ENCODE results near the gene FAM13A. TPM values are rescaled to one million over a fixed set of nuclear protein-coding genes. Genes with fewer than 3 reads are reported as not detected.

The FAM13A gene
- total and polyA plus RNA-seq, 3 donors from 2014 or later = 30.7 to 123 (median 109) TPM

- intact Hi-C loops (cut with DNase I; ENCODE audit: low total_unique reads) = no loop called here
- no peak overlapping the region for H3K4me3 ChIP-seq
- H3K9me3 ChIP-seq = no peaks in the 10 kb centered on the region
- H3K4me1 ChIP-seq = no peaks in the 10 kb centered on the region
- WGBS, 2 donors = 89 to 93% methylated on average over 7 of the region's 7 CpGs
- H3K27me3 ChIP-seq = no peaks in the 10 kb centered on the region
- TF ChIP-seq POLR2A (IDR thresholded peaks at IDR 0.05) (no peak), CTCF (IDR thresholded peaks at IDR 0.05) (no peak)
- H3K36me3 ChIP-seq (ENCODE audit: low read depth, missing control alignments) = no peaks in the 10 kb centered on the region
- no peak for DNase-seq
- no peak overlapping the region for H3K27ac ChIP-seq
These were observed 12.7 kb downstream of the FAM13A start for GRCh38 chr4:89044147-89044900.

DNA sequence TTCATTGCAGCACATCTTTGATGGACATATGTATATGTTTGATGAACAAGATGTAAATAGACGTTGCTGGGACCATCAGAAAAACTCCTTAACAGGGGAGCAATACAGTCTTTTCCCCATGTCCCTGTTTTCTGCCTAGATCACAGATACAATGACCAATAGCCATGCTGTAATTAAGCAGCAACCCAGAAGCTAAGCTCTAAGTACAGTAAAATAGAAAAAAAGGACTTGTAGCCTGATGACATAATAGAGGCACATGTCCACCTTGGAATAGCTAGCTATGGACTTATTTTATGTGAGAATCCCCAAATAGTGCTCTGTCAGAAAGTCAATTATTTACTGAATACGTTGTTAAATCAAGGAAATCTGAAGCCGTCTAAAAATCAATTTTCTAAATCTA, 14.9 kb downstream of the FAM13A start:
- Histone ChIP-seq H3K4me3 (no peak overlapping the region), H3K4me1 (no peaks in the 10 kb centered on the region), H3K36me3 (ENCODE audit: low read depth, missing control alignments) (no peaks in the 10 kb centered on the region), H3K9me3 (no peaks in the 10 kb centered on the region), H3K27me3 (no peaks in the 10 kb centered on the region), H3K27ac (no peak overlapping the region)
- TF ChIP-seq CTCF (IDR thresholded peaks at IDR 0.05) = no peak
- TF ChIP-seq POLR2A (IDR thresholded peaks at IDR 0.05) = no peak
- intact Hi-C loops (cut with DNase I; ENCODE audit: low total_unique reads) = no loop called here
- WGBS, 2 donors = 88 to 90% methylated on average over 3 of the region's 3 CpGs
- no peak for DNase-seq

GRCh38 chr4:89039730-89040338, 17.2 kb downstream of the FAM13A start:
- TF ChIP-seq POLR2A (IDR thresholded peaks at IDR 0.05) (no peak), CTCF (IDR thresholded peaks at IDR 0.05) (no peak)
- no peaks in the 10 kb centered on the region for H3K27me3 ChIP-seq
- no peak for DNase-seq
- no peaks in the 10 kb centered on the region for H3K9me3 ChIP-seq
- H3K27ac ChIP-seq = no peak overlapping the region
- 67 to 74% methylated on average over 4 of the region's 4 CpGs for WGBS, 2 donors
- intact Hi-C loops (cut with DNase I; ENCODE audit: low total_unique reads) = no loop called here
- no peaks in the 10 kb centered on the region for H3K36me3 ChIP-seq (ENCODE audit: low read depth, missing control alignments)
- H3K4me1 ChIP-seq = no peaks in the 10 kb centered on the region
- no peak overlapping the region for H3K4me3 ChIP-seq

DNA sequence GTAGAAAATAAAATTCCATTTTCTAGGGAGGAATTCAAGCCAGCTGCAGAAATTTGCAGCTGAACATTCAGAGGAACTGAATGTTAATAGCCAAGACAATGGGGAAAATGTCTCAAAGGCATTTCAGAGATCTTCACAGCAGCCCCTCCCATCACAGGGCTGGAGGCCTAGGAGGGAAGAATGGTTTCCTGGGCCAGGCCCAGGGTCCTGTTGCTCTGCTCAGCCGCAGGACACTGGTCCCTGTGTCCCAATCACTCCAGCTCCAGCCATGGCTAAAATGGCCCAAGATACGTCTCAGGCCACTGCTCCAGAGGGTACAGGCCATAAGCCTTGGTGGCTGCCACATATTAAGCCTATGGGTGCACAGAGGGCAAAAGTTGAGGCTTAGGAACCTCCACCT, 20.4 kb downstream of the FAM13A start:
- Histone ChIP-seq H3K9me3 (no peaks in the 10 kb centered on the region), H3K4me3 (no peak overlapping the region), H3K36me3 (ENCODE audit: low read depth, missing control alignments) (no peaks in the 10 kb centered on the region), H3K27me3 (no peaks in the 10 kb centered on the region), H3K4me1 (no peaks in the 10 kb centered on the region), H3K27ac (no peak overlapping the region)
- no peak for DNase-seq
- TF ChIP-seq CTCF (IDR thresholded peaks at IDR 0.05) (no peak), POLR2A (IDR thresholded peaks at IDR 0.05) (no peak)
- intact Hi-C loops (cut with DNase I; ENCODE audit: low total_unique reads) = no loop called here
- WGBS, 2 donors = 92 to 100% methylated on average over 2 of the region's 2 CpGs

DNA sequence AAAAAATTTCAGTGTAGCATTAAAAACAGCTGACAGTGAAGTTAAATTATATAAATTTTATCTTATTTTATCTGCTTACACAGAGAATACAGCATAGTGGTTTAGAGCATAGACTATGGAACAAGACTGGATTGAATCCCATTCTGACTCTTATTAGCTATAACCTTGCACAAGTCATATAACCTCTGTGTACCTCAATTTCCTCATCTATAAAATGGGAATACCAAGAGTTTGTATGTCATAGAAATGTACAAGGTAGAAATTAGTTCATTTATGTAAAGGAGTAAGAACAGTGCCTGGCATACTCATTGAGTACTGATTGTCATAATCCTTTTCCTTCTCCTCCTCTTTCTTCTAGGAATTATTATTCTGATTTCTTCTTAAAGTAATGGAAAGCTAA, 25.7 kb downstream of the FAM13A start:
- DNase-seq = no peak
- H3K27ac ChIP-seq = no peak overlapping the region
- no peaks in the 10 kb centered on the region for H3K36me3 ChIP-seq (ENCODE audit: low read depth, missing control alignments)
- intact Hi-C loops (cut with DNase I; ENCODE audit: low total_unique reads) = no loop called here
- no peaks in the 10 kb centered on the region for H3K9me3 ChIP-seq
- H3K4me1 ChIP-seq = no peaks in the 10 kb centered on the region
- TF ChIP-seq POLR2A (IDR thresholded peaks at IDR 0.05) = no peak
- TF ChIP-seq CTCF (IDR thresholded peaks at IDR 0.05) = no peak
- H3K4me3 ChIP-seq = no peak overlapping the region
- no peaks in the 10 kb centered on the region for H3K27me3 ChIP-seq
